Pancreas (tissue), 10 donors: ENCODE data around the gene STXBP5. TPM values are rescaled to one million over a fixed set of nuclear protein-coding genes. Genes with fewer than 3 reads are reported as not detected.

Source experiments
- ATAC-seq, 4 donors: fragments of 200-7000 bp; cut with Tn5 transposase; one replicate each; pipeline versions ENCODE4 v1.8.0 to v1.9.1; 2020; ENCODE audit warnings: mild to moderate bottlenecking in 4 of 4, moderate library complexity in 4 of 4
- DNase-seq, 6 donors: peaks; one replicate each; pipeline ENCODE4 v3.0.0-alpha.2; 2020
- FAIRE-seq: peaks from 2 replicates; lab custom pipeline; 2012; peaks lifted over from hg19 to GRCh38; lab: Jason Lieb, UNC
- H3K27ac ChIP-seq, 4 donors: fragments of 200-600 bp; sonication (generic); 1 replicate in 3 of 4; 2 replicates in 1 of 4; pipeline versions ENCODE4 v1.5.0 to v1.8.0; 2020
- H3K27me3 ChIP-seq, 4 donors: fragments of 200-600 bp; one replicate each; pipeline ENCODE4 v1.8.0; 2021
- H3K36me3 ChIP-seq, 3 donors: fragments of 200-600 bp; sonication (generic) in 1 of 3; one replicate each; pipeline versions ENCODE4 v1.5.0 to v1.8.0; 2020 to 2021
- H3K4me1 ChIP-seq, 3 donors: fragments of 200-600 bp; one replicate each; pipeline ENCODE4 v1.8.0; 2021
- H3K4me3 ChIP-seq, 4 donors: fragments of 200-600 bp; sonication (generic) in 2 of 4; one replicate each; pipeline versions ENCODE4 v1.5.0 to v1.8.0; 2020 to 2021
- H3K9me3 ChIP-seq, 4 donors: fragments of 200-600 bp; one replicate each; pipeline ENCODE4 v1.8.0; 2021
- WGBS, 2 donors: extraction: QIAGEN DNeasy Blood & Tissue Kit; methylation state at CpG; one replicate each; pipeline ENCODE4 v1.1.7; 2013; 5-methylcytosine and 5-hydroxymethylcytosine counted together
- intact Hi-C, 3 donors: fragments of 100-400 bp; cut with DNase I; formaldehyde crosslinking; loops; one replicate each; pipeline versions ENCODE4 v1.11.1 to v1.14.2; 2022
- polyA plus RNA-seq, 2 donors: library from polyadenylated mRNA; stranded (reverse); fragments of 200-250 nt; gene quantifications; one replicate each; pipeline ENCODE4 v1.2.3, GENCODE V29; 2013
- total RNA-seq, 6 donors: library from RNA; stranded (reverse); fragmentation: NEBNext Ultra II Directional in 4 of 6; extraction: Animal tissue kit (Norgen Biotek cat#: 25700) in 4 of 6; gene quantifications; one replicate each; pipeline versions ENCODE4 v1.2.1 to v1.2.4, GENCODE V29; 2021 to 2023
- TF ChIP-seq, protein P1 (sequence below), 4 donors: fragments of 200-600 bp; sonication (generic) in 3 of 4; IDR thresholded peaks; one replicate each; pipeline versions ENCODE4 v1.5.0 to v1.8.0; 2021; ENCODE audit warnings: antibody characterized with exemption in 4 of 4
- donor health status: healthy with polysubstance abuse.
- donor health status: DM: no; HTN: no; CAD: no; lungs with moderate emphysema.
- donor health status: DM: no; HTN: no; CAD: no.
- donor health status: control.
- donor health status: control.
- donor health status: Bipolar disorder and iron deficiency.
- donor health status: DM: yes; HTN: yes; CAD: no.
- donor health status: DM: no; HTN: no; CAD: no.
- donor health status: DM: no; HTN: no; CAD: no.
- donor health status: DM: yes; HTN: yes; CAD: no.

Gene STXBP5
- total and polyA plus RNA-seq, 8 donors = 11.9 to 25.8 (median 23.1) TPM

GRCh38 chr6:147434076-147434475 lies 229.9 kb downstream of the STXBP5 start:
- TF ChIP-seq, protein P1, sequence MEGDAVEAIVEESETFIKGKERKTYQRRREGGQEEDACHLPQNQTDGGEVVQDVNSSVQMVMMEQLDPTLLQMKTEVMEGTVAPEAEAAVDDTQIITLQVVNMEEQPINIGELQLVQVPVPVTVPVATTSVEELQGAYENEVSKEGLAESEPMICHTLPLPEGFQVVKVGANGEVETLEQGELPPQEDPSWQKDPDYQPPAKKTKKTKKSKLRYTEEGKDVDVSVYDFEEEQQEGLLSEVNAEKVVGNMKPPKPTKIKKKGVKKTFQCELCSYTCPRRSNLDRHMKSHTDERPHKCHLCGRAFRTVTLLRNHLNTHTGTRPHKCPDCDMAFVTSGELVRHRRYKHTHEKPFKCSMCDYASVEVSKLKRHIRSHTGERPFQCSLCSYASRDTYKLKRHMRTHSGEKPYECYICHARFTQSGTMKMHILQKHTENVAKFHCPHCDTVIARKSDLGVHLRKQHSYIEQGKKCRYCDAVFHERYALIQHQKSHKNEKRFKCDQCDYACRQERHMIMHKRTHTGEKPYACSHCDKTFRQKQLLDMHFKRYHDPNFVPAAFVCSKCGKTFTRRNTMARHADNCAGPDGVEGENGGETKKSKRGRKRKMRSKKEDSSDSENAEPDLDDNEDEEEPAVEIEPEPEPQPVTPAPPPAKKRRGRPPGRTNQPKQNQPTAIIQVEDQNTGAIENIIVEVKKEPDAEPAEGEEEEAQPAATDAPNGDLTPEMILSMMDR (IDR thresholded peaks at IDR 0.05) = no peak
- DNase-seq (no peak), FAIRE-seq (no peak), ATAC-seq (no peak)
- intact Hi-C loops = no loop called here
- no peak overlapping the region for H3K27ac ChIP-seq
- no peaks in the 10 kb centered on the region for H3K9me3 ChIP-seq
- WGBS, 2 donors = 69 to 74% methylated on average over 4 of the region's 4 CpGs
- no peak overlapping the region for H3K4me3 ChIP-seq
- H3K36me3 ChIP-seq = no peaks in the 10 kb centered on the region
- H3K4me1 ChIP-seq = no peaks in the 10 kb centered on the region
- no peaks in the 10 kb centered on the region for H3K27me3 ChIP-seq

GRCh38 chr6:147434516-147434915 lies 230.3 kb downstream of the STXBP5 start:
- Histone ChIP-seq H3K36me3 (no peaks in the 10 kb centered on the region), H3K9me3 (no peaks in the 10 kb centered on the region), H3K4me3 (no peak overlapping the region), H3K27ac (no peak overlapping the region), H3K4me1 (no peaks in the 10 kb centered on the region), H3K27me3 (no peaks in the 10 kb centered on the region)
- ATAC-seq (no peak), FAIRE-seq (no peak), DNase-seq (no peak)
- 52 to 67% methylated on average over 4 of the region's 4 CpGs for WGBS, 2 donors
- intact Hi-C loops = no loop called here
- TF ChIP-seq, protein P1 (IDR thresholded peaks at IDR 0.05) = no peak

DNA sequence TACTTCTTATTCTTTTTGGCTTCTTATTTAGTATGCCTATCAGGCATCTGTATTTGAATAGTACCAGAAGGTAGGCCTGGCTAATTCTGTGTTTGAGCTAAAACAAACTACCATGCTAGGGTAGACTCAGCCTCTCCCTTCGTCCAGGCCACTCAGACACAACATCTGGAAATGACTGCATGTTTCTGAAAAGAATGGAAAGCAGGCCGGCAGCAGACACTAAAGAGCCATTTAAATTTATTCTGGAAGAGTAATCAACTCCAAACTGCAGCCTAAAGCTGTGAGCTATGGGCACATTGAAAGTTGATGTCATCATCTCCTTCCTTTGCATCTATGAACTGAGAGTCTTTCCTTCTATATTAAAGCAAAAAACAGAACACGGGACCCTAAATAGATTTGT lies 233.4 kb downstream of the STXBP5 start:
- 69 to 76% methylated on average over 3 of the region's 3 CpGs for WGBS, 2 donors
- H3K4me1 ChIP-seq = no peaks in the 10 kb centered on the region
- DNase-seq = no peak
- H3K36me3 ChIP-seq = no peaks in the 10 kb centered on the region
- H3K4me3 ChIP-seq = no peak overlapping the region
- no peaks in the 10 kb centered on the region for H3K9me3 ChIP-seq
- H3K27ac ChIP-seq = no peak overlapping the region
- ATAC-seq = no peak
- FAIRE-seq = no peak
- intact Hi-C loops = no loop called here
- TF ChIP-seq, protein P1 (IDR thresholded peaks at IDR 0.05) = no peak
- no peaks in the 10 kb centered on the region for H3K27me3 ChIP-seq

DNA sequence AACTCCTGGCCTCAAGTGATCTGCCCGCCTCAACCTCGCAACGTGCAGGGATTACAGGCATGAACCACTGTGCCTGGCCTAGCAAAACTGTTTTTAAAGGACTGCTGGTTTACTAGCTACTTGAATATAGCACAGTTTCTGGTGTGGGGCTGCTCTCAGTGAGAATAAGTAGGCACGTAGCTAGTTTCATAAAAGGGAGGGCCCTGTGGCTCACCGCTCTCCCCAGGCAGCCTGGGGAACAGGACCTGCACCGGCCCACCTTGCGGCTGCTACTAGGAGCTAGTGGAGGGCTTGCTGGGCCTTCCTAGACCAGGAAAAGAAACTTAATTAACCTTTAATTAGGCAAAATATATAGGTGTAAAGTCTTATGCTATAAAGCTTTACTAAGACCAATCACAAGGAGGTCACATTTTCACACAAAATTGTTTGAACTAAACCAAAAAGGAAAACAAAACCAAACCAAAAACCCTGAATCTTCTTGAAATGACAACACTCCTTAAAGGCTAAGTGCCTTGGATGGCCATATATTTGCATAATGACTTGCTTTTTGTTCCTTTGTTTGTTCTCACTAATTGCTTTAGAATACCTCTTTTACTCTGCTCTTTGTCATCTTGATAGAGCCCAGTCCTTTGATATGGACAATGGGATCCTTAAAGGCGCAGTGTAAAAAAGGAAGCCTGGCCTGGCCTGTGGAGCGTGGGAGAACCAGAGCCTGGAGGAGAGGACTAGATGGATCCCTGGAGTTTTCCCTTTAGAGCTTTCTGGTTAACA lies 234.7 kb downstream of the STXBP5 start:
- WGBS, 2 donors = 89 to 91% methylated on average over 9 of the region's 9 CpGs
- ATAC-seq = no peak
- no peak for DNase-seq

More for the DNA sequence above, 234.7 kb downstream of the STXBP5 start:
- no peaks in the 10 kb centered on the region for H3K4me1 ChIP-seq
- no peaks in the 10 kb centered on the region for H3K36me3 ChIP-seq
- no peaks in the 10 kb centered on the region for H3K27me3 ChIP-seq
- H3K9me3 ChIP-seq = no peaks in the 10 kb centered on the region
- H3K4me3 ChIP-seq = no peak overlapping the region
- TF ChIP-seq, protein P1 (IDR thresholded peaks at IDR 0.05) = no peak
- no peak for FAIRE-seq
- intact Hi-C loops = no loop called here
- H3K27ac ChIP-seq = no peak overlapping the region
